ENCODE measurements around the gene TAB2.
"Not testable (repeated sequence)": the region's sequence is repeated elsewhere in the genome, so short reads cannot be mapped to it uniquely, and the experiment has no call there.

Gene TAB2

GRCh38 chr6:149311293-149311692, 6.2 kb upstream of the TAB2 start:
- in situ Hi-C loops (cut with MboI; ENCODE audit: low sequenced_read_pairs): no loop called here

DNA sequence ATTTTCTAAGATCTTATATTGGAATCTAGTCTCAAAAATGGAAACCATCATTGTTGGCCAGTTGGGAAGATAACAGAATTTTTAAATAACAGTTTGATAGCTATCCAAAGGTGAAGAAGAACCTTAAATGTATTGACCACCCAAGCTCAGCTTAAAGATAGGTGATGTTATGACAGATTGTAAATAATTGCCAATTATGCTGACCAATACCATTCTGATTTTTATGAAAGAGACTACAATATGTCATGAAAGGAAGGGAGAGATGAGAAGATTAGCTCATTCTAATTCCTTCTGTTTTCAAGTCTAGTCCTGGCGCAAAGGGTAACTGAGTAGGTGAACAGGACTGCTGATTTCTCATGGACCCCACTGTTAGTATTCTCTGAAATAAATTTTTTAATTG, 5.7 kb upstream of the TAB2 start:
- in situ Hi-C loops (cut with MboI; ENCODE audit: low sequenced_read_pairs): no loop called here

- in situ Hi-C loops (cut with MboI; ENCODE audit: low sequenced_read_pairs): no loop called here
Measured at GRCh38 chr6:149313070-149313469, 4.4 kb upstream of the TAB2 start.

- in situ Hi-C loops (cut with MboI; ENCODE audit: low sequenced_read_pairs): no loop called here
Measured at GRCh38 chr6:149313861-149314260, 3.7 kb upstream of the TAB2 start.

DNA sequence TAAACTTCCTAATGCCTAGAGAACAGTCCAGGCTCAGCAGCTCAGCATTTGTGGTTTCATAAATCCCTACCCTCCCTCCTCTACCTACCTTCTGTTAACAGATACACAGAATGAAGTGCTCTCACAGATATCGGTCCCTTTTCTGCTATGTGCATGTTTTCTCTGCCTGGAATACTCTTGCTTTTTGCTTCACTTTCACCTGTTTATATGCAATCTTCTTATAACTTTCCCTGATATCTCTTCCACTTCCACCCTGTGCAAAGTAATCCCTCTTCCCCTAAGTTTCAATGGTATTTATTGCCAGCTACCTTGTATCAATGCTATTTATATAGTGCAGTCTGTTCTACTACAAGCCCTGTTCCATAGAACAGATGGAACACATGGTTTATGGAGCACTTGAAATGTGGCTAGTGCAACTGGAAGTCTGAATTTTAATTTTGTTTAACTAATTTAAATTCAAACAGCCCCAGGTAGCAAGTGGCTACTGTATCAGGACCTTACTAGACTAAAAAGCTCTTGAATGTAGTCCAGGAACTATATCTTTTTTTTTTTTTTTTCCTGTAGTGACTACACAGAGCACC, 3.1 kb upstream of the TAB2 start:
- in situ Hi-C loops (cut with MboI; ENCODE audit: low sequenced_read_pairs): no loop called here

- in situ Hi-C loops (cut with MboI; ENCODE audit: low sequenced_read_pairs): no loop called here
Measured at GRCh38 chr6:149316108-149316727, 1.3 kb upstream of the TAB2 start.

DNA sequence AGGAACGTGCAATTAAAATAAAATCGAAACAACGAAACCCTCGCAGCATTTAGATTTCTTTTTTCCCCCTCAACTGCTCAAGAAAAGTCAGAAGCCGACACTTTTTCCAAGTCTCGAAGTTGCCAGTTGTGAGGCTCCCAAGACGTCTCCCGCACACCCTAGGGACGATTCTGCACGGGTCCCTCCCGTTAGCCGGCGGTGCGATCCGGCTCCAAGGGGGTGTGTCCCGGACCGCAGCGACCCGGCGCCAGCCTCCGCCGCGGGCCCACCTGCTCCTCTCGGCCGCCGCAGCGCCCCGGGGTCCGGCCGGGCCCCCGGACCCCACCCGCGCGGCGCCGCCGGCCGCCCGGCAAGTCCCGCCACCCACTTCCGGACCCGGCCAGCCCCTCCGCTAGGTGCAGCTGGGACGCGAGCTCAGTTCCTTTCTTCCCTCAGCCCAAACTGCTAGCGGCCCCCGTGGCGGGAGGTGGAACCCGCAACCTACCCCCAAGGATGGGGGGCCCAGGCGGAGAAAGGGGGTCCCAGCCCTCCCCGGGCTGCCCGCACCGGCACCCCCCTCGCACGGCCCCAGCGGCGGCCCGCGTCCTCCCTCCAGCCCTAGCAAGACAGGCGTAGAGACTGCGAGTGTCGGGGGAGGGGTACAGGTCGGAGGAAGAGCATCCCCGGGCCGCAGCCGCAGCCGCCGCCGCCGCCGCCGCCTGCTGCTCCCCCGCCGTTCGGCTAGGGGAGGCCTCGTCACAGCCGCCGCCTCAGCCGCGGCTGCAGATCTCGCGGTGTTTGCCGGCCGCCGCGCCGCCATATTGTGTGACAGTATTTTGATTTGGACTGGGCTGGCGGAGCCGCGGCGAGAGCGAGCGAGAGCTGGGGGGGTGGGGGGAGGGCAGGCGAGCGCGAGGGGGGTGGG, 520 bp upstream of the TAB2 start:
- in situ Hi-C loops (cut with MboI; ENCODE audit: low sequenced_read_pairs): no loop called here

GRCh38 chr6:149318581-149319286, 1.2 kb downstream of the TAB2 start:
- in situ Hi-C loops (cut with MboI; ENCODE audit: low sequenced_read_pairs): no loop called here

DNA sequence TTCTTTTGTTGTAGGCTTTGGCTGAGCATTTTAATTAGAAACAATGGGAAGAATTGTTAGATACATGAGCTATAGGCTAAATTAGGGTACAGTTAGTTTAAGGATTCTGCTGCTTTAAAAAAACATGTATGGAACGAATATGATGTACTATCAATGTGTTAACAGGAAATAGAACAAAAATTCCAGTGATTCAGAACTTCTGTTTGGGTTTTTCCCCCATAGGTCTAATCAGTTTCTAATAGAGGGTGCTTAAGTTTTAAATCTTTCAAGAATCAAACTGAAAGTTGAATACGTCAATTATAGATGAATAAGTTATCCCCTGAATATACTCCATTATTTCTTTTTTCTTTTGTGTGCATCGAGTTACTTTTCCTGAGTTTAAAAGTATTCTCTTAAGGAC, 1.9 kb downstream of the TAB2 start:
- in situ Hi-C loops (cut with MboI; ENCODE audit: low sequenced_read_pairs): no loop called here

DNA sequence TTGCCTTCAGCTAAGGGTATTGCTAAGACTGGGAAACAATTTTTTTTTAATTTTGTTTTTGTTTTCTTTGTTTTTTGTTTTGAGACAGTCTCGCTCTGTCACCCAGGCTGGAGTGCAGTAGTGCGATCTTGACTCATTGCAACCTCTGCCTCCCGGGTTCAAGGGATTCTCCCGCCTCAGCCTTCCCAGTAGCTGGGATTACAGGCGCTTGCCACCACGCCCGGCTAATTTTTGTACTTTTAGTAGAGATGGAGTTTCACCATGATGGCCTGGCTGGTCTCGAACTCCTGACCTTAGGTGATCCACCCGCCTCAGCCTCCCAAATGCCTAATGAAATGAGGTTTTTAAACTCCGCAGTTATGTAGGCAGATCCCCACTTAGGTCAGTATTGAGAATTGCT, 2.5 kb downstream of the TAB2 start:
- in situ Hi-C loops (cut with MboI; ENCODE audit: low sequenced_read_pairs): not testable (repeated sequence)

DNA sequence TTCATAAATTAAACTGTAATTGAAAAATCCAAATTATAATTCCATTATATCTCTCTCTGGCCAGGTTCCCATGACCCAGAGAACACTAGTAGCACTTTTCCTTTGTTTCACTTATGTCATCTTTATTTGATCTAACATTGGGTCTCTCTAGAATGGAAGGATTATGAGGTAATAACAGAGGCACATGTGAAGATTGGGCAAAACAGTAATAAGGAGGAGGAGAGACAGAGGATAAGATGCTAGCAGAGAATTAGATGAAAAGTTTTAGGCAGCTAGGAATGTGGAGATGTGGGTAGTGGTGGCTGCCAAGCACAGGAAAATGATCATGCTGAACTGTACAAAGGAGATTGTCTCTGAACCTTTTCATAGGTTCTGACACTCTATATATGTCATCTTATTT, 3.3 kb downstream of the TAB2 start:
- in situ Hi-C loops (cut with MboI; ENCODE audit: low sequenced_read_pairs): no loop called here

GRCh38 chr6:149323353-149323752, 5.8 kb downstream of the TAB2 start:
- in situ Hi-C loops (cut with MboI; ENCODE audit: low sequenced_read_pairs): no loop called here

- in situ Hi-C loops (cut with MboI; ENCODE audit: low sequenced_read_pairs): no loop called here
Measured at GRCh38 chr6:149323925-149324324, 6.4 kb downstream of the TAB2 start.

- in situ Hi-C loops (cut with MboI; ENCODE audit: low sequenced_read_pairs): no loop called here
Measured at GRCh38 chr6:149324428-149324827, 6.9 kb downstream of the TAB2 start.

- in situ Hi-C loops (cut with MboI; ENCODE audit: low sequenced_read_pairs): no loop called here
Measured at GRCh38 chr6:149325648-149326236, 8.2 kb downstream of the TAB2 start.

- in situ Hi-C loops (cut with MboI; ENCODE audit: low sequenced_read_pairs): no loop called here
Measured at GRCh38 chr6:149327638-149328037, 10.1 kb downstream of the TAB2 start.

DNA sequence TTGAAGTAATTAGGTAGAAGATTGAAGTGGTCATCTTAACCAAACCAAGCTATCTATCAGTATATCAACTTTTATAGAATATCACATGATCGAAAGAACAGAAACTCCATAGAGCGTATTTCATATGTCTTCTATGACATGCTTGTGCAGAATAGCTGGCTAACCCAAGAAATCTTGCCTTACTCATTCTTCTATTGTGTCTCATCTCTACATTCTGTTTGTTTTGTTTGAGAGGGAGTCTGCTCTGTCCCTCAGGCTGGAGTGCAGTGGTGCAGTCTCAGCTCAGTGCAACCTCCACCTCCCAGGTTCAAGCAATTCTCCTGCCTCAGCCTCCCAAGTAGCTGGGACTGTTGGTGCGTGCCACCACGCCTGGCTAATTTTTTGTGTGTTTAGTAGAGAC, 10.6 kb downstream of the TAB2 start:
- in situ Hi-C loops (cut with MboI; ENCODE audit: low sequenced_read_pairs): no loop called here

GRCh38 chr6:149329529-149329928, 12.0 kb downstream of the TAB2 start:
- in situ Hi-C loops (cut with MboI; ENCODE audit: low sequenced_read_pairs): no loop called here

DNA sequence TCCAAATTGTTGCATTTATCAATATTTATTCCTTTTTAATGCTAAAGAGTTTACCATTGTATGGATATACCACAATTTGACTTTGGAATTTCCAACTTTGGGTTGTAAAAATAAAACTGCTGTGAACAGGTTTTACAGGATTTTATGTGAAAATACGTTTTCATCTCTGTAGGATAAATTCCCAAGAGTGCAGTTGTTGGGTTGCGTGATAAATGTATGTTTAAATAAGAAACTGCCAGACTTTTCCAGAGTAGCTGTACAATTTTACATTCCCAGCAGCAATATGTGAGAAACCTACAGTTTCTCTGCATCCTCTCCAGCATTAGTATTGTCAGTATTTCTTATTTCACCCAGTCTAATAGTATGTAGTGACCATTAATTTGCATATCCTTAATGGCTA, 12.6 kb downstream of the TAB2 start:
- in situ Hi-C loops (cut with MboI; ENCODE audit: low sequenced_read_pairs): no loop called here

GRCh38 chr6:149331043-149331807, 13.7 kb downstream of the TAB2 start:
- in situ Hi-C loops (cut with MboI; ENCODE audit: low sequenced_read_pairs): no loop called here

Data from HL-60/S4 treated with retinoic acid at 250 ng/mL for 4 days and 3 days (cell line).